Measurements from ENCODE around the gene MX1.

The MX1 gene

GRCh38 chr21:41490330-41490729 lies 64.3 kb downstream of the MX1 start:
- Histone ChIP-seq H2AFZ (ENCODE audit: low read length) (no peak overlapping the region), H3K27me3 (ENCODE audit: insufficient read depth, low read length, poor library complexity, severe bottlenecking) (no peaks in the 10 kb centered on the region), H3K9me3 (ENCODE audit: insufficient read depth, low read depth, low read length) (no peaks in the 10 kb centered on the region), H3K4me3 (ENCODE audit: low read length, poor library complexity, severe bottlenecking) (no peak overlapping the region), H3K4me1 (ENCODE audit: insufficient read depth, low read length, poor library complexity, severe bottlenecking) (no peaks in the 10 kb centered on the region), H3K4me2 (ENCODE audit: low read depth, low read length, poor library complexity, severe bottlenecking) (no peak overlapping the region), H3F3A (ENCODE audit: low read depth) (no peaks in the 10 kb centered on the region), H3K9ac (ENCODE audit: low read depth, low read length, poor library complexity, severe bottlenecking) (no peak overlapping the region), H4K20me1 (ENCODE audit: insufficient read depth, low read length, poor library complexity, severe bottlenecking) (no peaks in the 10 kb centered on the region), H3K36me3 (ENCODE audit: insufficient read depth, low read length) (no peaks in the 10 kb centered on the region), H3K9me2 (replicated peaks; ENCODE audit: low read depth, low read length) (no peaks in the 10 kb centered on the region), H3K79me2 (ENCODE audit: insufficient read depth, low read length) (no peaks in the 10 kb centered on the region)
- no peak for TF ChIP-seq EZH2phosphoT487 (IDR thresholded peaks at IDR 0.05; ENCODE audit: borderline replicate concordance)
- TF ChIP-seq CTCF (conservative IDR thresholded peaks at IDR 0.05; ENCODE audit: low read length) = no peak

GRCh38 chr21:41491412-41491811 lies 65.4 kb downstream of the MX1 start:
- Histone ChIP-seq H3K9me2 (replicated peaks; ENCODE audit: low read depth, low read length) (no peaks in the 10 kb centered on the region), H3K4me2 (ENCODE audit: low read depth, low read length, poor library complexity, severe bottlenecking) (no peak overlapping the region), H3K4me3 (ENCODE audit: low read length, poor library complexity, severe bottlenecking) (no peak overlapping the region), H3K9ac (ENCODE audit: low read depth, low read length, poor library complexity, severe bottlenecking) (no peak overlapping the region), H3K9me3 (ENCODE audit: insufficient read depth, low read depth, low read length) (no peaks in the 10 kb centered on the region), H3K27me3 (ENCODE audit: insufficient read depth, low read length, poor library complexity, severe bottlenecking) (no peaks in the 10 kb centered on the region), H3K4me1 (ENCODE audit: insufficient read depth, low read length, poor library complexity, severe bottlenecking) (no peaks in the 10 kb centered on the region), H3K79me2 (ENCODE audit: insufficient read depth, low read length) (no peaks in the 10 kb centered on the region), H3F3A (ENCODE audit: low read depth) (no peaks in the 10 kb centered on the region), H2AFZ (ENCODE audit: low read length) (no peak overlapping the region), H3K36me3 (ENCODE audit: insufficient read depth, low read length) (no peaks in the 10 kb centered on the region), H4K20me1 (ENCODE audit: insufficient read depth, low read length, poor library complexity, severe bottlenecking) (no peaks in the 10 kb centered on the region)
- TF ChIP-seq CTCF (conservative IDR thresholded peaks at IDR 0.05; ENCODE audit: low read length) = no peak
- TF ChIP-seq EZH2phosphoT487 (IDR thresholded peaks at IDR 0.05; ENCODE audit: borderline replicate concordance) = no peak

GRCh38 chr21:41494242-41494641 lies 68.2 kb downstream of the MX1 start:
- Histone ChIP-seq H3K36me3 (ENCODE audit: insufficient read depth, low read length) (no peaks in the 10 kb centered on the region), H3F3A (ENCODE audit: low read depth) (no peaks in the 10 kb centered on the region), H3K4me3 (ENCODE audit: low read length, poor library complexity, severe bottlenecking) (no peak overlapping the region), H3K4me2 (ENCODE audit: low read depth, low read length, poor library complexity, severe bottlenecking) (no peak overlapping the region), H3K4me1 (ENCODE audit: insufficient read depth, low read length, poor library complexity, severe bottlenecking) (no peaks in the 10 kb centered on the region), H3K9me2 (replicated peaks; ENCODE audit: low read depth, low read length) (no peaks in the 10 kb centered on the region), H4K20me1 (ENCODE audit: insufficient read depth, low read length, poor library complexity, severe bottlenecking) (no peaks in the 10 kb centered on the region), H3K9me3 (ENCODE audit: insufficient read depth, low read depth, low read length) (no peaks in the 10 kb centered on the region), H2AFZ (ENCODE audit: low read length) (no peak overlapping the region), H3K9ac (ENCODE audit: low read depth, low read length, poor library complexity, severe bottlenecking) (no peak overlapping the region), H3K27me3 (ENCODE audit: insufficient read depth, low read length, poor library complexity, severe bottlenecking) (no peaks in the 10 kb centered on the region), H3K79me2 (ENCODE audit: insufficient read depth, low read length) (no peaks in the 10 kb centered on the region)
- TF ChIP-seq EZH2phosphoT487 (IDR thresholded peaks at IDR 0.05; ENCODE audit: borderline replicate concordance) = no peak
- TF ChIP-seq CTCF (conservative IDR thresholded peaks at IDR 0.05; ENCODE audit: low read length) = no peak

Data from Loucy (cell line).